Activated T-cell treated with anti-CD3 and anti-CD28 coated beads, Interleukin-2, amount 50 U/mL, for 4 hours (primary cell): ENCODE results near the gene PXDN. TPM values are rescaled to one million over a fixed set of nuclear protein-coding genes. Genes with fewer than 3 reads are reported as not detected.

ENCODE experiments used
- ATAC-seq, 2 donors: fragments of 200-7000 bp; cut with Tn5 transposase; one replicate each; pipeline ENCODE4 v1.10.0; 2021
- DNase-seq: peaks from one replicate; pipeline ENCODE4 v3.0.0-alpha.2; 2020
- H3K27me3 Mint-ChIP-seq: one replicate; pipeline ENCODE4 v1.8.0; 2021; ENCODE audit warnings: low read depth, mixed read lengths
- H3K36me3 Mint-ChIP-seq: one replicate; pipeline ENCODE4 v1.8.0; 2022; ENCODE audit warnings: mixed read lengths; ENCODE audit not compliant: insufficient read depth
- H3K4me1 Mint-ChIP-seq: one replicate; pipeline ENCODE4 v1.8.0; 2021; ENCODE audit warnings: low read depth, mixed read lengths
- H3K4me3 Mint-ChIP-seq: one replicate; pipeline ENCODE4 v1.8.0; 2021; ENCODE audit warnings: mild to moderate bottlenecking, moderate library complexity, mixed read lengths
- H3K9me3 Mint-ChIP-seq: one replicate; pipeline ENCODE4 v1.8.0; 2021; ENCODE audit warnings: mixed read lengths
- total RNA-seq, 3 donors: library from RNA; stranded (reverse); gene quantifications; one replicate each; pipeline ENCODE4 v1.2.1, GENCODE V29; 2021

The PXDN gene
- total RNA-seq, 3 donors from 2014 or later = 0.76 to 1.2 (median 1.2) TPM

GRCh38 chr2:1606421-1607235 is 137.7 kb downstream of the PXDN start:
- no peaks in the 10 kb centered on the region for H3K9me3 Mint-ChIP-seq
- no peaks in the 10 kb centered on the region for H3K36me3 Mint-ChIP-seq
- H3K4me1 Mint-ChIP-seq = no peaks in the 10 kb centered on the region
- no peaks in the 10 kb centered on the region for H3K27me3 Mint-ChIP-seq
- H3K4me3 Mint-ChIP-seq = no peak overlapping the region
- DNase-seq = no peak
- no peak for ATAC-seq

DNA sequence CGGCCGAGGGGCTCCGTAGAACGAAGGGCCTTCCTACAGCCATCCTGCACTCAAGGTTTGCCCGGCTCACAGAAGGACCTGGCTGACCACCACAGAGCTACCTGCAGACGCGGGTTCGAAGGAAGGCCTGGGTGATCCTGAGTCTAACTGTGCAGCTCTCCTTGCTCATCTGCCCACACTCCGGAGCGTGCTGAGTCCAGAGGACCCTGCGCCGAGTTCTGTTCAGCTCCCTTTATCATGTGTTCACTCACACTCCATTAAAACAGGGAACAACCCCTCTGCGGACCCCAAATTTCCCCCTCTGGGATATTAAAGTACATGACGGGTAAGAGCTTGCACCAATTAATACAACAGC is 138.3 kb downstream of the PXDN start:
- DNase-seq (no peak), ATAC-seq (no peak)
- H3K4me1 Mint-ChIP-seq = no peaks in the 10 kb centered on the region
- H3K27me3 Mint-ChIP-seq = no peaks in the 10 kb centered on the region
- H3K36me3 Mint-ChIP-seq = no peaks in the 10 kb centered on the region
- H3K4me3 Mint-ChIP-seq = no peak overlapping the region
- no peaks in the 10 kb centered on the region for H3K9me3 Mint-ChIP-seq

GRCh38 chr2:1605102-1606045 is 138.9 kb downstream of the PXDN start:
- no peak for DNase-seq
- H3K9me3 Mint-ChIP-seq = no peaks in the 10 kb centered on the region
- no peak for ATAC-seq
- H3K36me3 Mint-ChIP-seq = no peaks in the 10 kb centered on the region
- H3K27me3 Mint-ChIP-seq = no peaks in the 10 kb centered on the region
- H3K4me1 Mint-ChIP-seq = no peaks in the 10 kb centered on the region
- H3K4me3 Mint-ChIP-seq = no peak overlapping the region

GRCh38 chr2:1603521-1603920 is 140.8 kb downstream of the PXDN start:
- DNase-seq = no peak
- H3K9me3 Mint-ChIP-seq = no peaks in the 10 kb centered on the region
- H3K27me3 Mint-ChIP-seq = no peaks in the 10 kb centered on the region
- H3K4me1 Mint-ChIP-seq = no peaks in the 10 kb centered on the region
- no peak overlapping the region for H3K4me3 Mint-ChIP-seq
- H3K36me3 Mint-ChIP-seq = no peaks in the 10 kb centered on the region
- ATAC-seq = no peak

- H3K4me1 Mint-ChIP-seq = no peaks in the 10 kb centered on the region
- no peak for ATAC-seq
- no peaks in the 10 kb centered on the region for H3K27me3 Mint-ChIP-seq
- no peaks in the 10 kb centered on the region for H3K36me3 Mint-ChIP-seq
- no peak for DNase-seq
- H3K9me3 Mint-ChIP-seq = no peaks in the 10 kb centered on the region
- no peak overlapping the region for H3K4me3 Mint-ChIP-seq
These were observed 141.3 kb downstream of the PXDN start for GRCh38 chr2:1603059-1603458.

GRCh38 chr2:1602278-1603010 is 141.9 kb downstream of the PXDN start:
- Mint-ChIP-seq H3K4me1 (no peaks in the 10 kb centered on the region), H3K4me3 (no peak overlapping the region), H3K27me3 (no peaks in the 10 kb centered on the region), H3K36me3 (no peaks in the 10 kb centered on the region), H3K9me3 (no peaks in the 10 kb centered on the region)
- ATAC-seq (no peak), DNase-seq (no peak)

DNA sequence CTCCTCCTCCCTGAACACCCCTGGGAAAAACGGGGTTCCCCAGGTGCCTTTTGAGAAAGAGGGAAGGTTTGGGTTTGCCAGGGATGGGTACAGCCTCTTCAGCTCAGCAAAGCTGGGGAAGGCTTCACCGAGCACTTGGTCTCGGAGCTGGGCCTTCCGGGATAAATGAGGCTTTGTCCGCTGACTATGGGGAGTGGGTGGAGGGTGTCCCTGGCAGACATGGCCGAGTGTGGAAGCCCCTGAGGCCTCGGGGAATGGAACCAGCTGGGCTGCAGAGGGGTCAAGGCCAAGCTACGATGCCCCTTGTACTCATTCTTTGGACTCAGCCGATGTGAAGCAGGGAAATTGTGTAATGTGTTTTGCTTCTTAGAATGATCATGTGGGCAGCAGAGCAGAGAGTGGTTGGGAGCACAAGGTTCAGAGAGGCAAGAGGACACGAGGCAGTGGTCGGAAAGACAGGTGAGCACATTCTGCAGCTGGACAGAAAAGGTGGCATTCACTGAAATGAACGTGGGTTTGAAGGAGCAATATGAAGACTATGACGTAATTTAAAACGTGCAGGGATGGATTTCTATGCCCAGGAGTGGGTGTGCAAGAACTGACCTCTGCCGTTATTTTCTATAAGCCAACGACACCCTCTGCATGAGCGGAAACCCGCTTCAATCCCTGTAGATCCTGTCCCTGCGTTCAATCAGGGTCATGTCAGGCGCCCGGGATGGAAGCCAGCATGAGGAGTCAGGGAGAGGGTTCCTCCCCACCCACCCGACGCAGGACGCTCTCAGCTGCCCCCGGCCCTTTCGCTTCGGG is 142.6 kb downstream of the PXDN start:
- Mint-ChIP-seq H3K36me3 (no peaks in the 10 kb centered on the region), H3K9me3 (no peaks in the 10 kb centered on the region), H3K4me1 (no peaks in the 10 kb centered on the region), H3K4me3 (no peak overlapping the region), H3K27me3 (no peaks in the 10 kb centered on the region)
- ATAC-seq (no peak), DNase-seq (no peak)

- Mint-ChIP-seq H3K36me3 (no peaks in the 10 kb centered on the region), H3K4me3 (no peak overlapping the region), H3K4me1 (no peaks in the 10 kb centered on the region), H3K27me3 (no peaks in the 10 kb centered on the region), H3K9me3 (no peaks in the 10 kb centered on the region)
- ATAC-seq = no peak
- DNase-seq = no peak
These were observed 143.3 kb downstream of the PXDN start for GRCh38 chr2:1601067-1601412.

DNA sequence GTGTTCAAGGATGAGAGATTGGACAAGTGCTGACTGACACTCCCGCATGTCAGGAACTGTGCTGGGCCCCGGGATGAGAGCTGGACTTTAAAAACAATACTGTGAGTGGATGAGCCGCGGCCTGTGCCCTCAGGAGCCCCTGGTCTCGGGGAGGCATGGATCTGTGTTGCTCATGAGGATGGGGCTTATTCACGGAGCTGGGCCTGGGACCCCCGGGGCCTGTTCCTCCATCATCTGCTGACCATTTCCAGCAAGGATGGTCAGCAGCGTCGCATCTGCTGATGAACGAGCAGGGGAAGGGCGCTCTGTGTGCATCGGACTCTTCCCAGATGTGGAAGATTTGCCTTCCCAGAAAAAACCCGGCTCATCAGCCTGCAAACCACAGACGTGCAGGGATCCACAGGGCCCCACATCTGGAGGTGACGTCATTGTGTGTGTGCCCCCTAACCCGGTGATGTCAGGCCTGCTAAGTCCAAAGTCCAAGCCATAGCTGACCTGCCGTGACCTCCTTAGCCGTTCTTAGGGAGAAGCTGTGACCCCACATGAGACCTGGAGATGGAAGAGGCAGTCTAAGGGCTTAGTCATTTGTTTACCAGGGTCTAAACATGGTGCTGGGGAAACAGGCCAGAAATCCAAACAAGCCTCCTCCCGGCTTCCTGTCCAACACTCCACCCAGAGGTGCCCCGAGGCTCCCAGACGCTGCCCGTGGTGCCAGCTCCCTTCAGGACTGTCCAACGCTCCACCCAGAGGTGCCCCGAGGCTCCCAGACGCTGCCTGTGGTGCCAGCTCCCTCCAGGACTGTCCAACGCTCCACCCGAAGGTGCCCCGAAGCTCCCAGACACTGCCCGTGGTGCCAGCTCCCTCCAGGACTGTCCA is 143.9 kb downstream of the PXDN start:
- no peaks in the 10 kb centered on the region for H3K36me3 Mint-ChIP-seq
- ATAC-seq = no peak
- no peak overlapping the region for H3K4me3 Mint-ChIP-seq
- no peak for DNase-seq
- H3K27me3 Mint-ChIP-seq = no peaks in the 10 kb centered on the region
- no peaks in the 10 kb centered on the region for H3K9me3 Mint-ChIP-seq
- no peaks in the 10 kb centered on the region for H3K4me1 Mint-ChIP-seq

DNA sequence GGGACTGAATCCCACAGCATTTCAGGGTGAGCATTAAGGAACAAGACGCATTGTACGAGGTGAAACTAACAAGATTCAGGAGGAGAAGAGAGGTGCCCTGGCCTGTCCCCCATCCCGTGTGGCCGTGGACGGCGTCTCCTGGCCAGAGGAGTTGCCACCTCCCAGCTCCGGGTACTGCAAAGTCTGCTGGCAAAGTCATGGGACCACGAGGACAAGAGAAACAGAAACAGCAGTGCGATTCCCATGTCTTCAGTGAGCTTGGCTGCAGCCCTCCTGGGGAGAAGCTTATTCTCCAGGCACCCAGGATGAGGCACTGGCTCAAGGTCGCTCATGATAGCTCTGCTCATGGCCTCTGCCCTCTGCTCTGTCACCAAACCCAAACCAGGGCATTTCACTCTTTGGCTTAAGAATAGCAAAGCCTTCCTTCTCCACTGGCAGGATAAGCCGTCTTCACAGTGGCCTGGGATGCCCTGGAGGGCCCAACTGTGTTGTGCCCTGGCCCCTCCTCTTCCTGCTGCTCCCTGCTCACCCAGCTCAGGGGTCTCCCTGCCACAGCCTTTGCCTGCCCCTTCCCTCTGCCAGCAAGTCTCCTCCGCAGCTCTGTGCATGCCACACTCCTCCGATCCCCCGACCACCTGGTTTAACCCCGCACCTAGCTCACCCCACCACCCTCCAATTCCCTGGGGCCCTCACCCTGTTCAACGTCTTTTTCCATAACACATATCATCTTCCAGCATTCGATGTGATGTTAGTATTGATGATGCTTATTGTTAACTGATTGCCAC is 144.8 kb downstream of the PXDN start:
- no peaks in the 10 kb centered on the region for H3K4me1 Mint-ChIP-seq
- ATAC-seq = no peak

DNA sequence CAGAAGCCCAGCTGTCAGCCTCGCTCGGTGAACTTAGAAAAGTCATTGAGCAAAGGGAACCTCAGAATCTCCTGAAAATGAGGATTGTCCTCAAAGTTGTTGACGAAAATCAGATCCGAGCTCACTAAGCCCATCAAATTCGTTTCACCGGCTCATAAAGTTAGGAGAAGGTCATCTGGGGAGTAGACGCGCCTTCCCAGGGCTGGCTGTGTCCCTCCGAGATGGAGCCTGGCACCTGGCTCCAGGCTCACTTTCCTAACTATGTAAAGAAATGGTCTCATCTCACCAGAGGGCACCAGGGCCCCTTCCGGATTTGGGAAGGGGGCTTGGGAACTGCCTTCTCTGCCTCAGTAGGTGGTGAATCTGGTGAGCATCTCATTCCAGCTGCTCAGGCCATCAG is 145.5 kb downstream of the PXDN start:
- no peaks in the 10 kb centered on the region for H3K36me3 Mint-ChIP-seq
- DNase-seq = no peak
- no peak overlapping the region for H3K4me3 Mint-ChIP-seq
- no peaks in the 10 kb centered on the region for H3K9me3 Mint-ChIP-seq
- ATAC-seq = no peak
- no peaks in the 10 kb centered on the region for H3K4me1 Mint-ChIP-seq
- H3K27me3 Mint-ChIP-seq = no peaks in the 10 kb centered on the region

More for the DNA sequence above, 144.8 kb downstream of the PXDN start:
- Mint-ChIP-seq H3K27me3 (no peaks in the 10 kb centered on the region), H3K9me3 (no peaks in the 10 kb centered on the region), H3K36me3 (no peaks in the 10 kb centered on the region), H3K4me3 (no peak overlapping the region)
- DNase-seq = no peak

- no peak for DNase-seq
- Mint-ChIP-seq H3K4me1 (no peaks in the 10 kb centered on the region), H3K27me3 (no peaks in the 10 kb centered on the region), H3K4me3 (no peak overlapping the region), H3K36me3 (no peaks in the 10 kb centered on the region), H3K9me3 (no peaks in the 10 kb centered on the region)
- no peak for ATAC-seq
These were observed 146.1 kb downstream of the PXDN start for GRCh38 chr2:1598041-1598710.
